Left kidney (tissue), 2 donors: Measurements from ENCODE around the gene ARPC5L. TPM values are rescaled to one million over a fixed set of nuclear protein-coding genes. Genes with fewer than 3 reads are reported as not detected.

Source experiments
- DNase-seq: peaks from one replicate; pipeline ENCODE4 v3.0.0-alpha.2; 2013
- polyA plus RNA-seq: library from polyadenylated mRNA; unstranded; fragments of 120-200 nt; gene quantifications from one replicate; pipeline ENCODE4 v1.2.1, GENCODE V29; 2013; ENCODE audit not compliant: insufficient read length

The ARPC5L gene
- polyA plus RNA-seq, 1 donor: 38.5 TPM

- DNase-seq: no peak
These were observed 1.2 kb upstream of the ARPC5L start for GRCh38 chr9:124860582-124861341.

GRCh38 chr9:124863371-124863871 is 1.5 kb downstream of the ARPC5L start:
- DNase-seq: no peak

GRCh38 chr9:124868511-124869465 is 6.9 kb downstream of the ARPC5L start:
- DNase-seq: peak; percentile 84

- no peak for DNase-seq
These were observed 7.6 kb downstream of the ARPC5L start for GRCh38 chr9:124869466-124869985.

- no peak for DNase-seq
These were observed 8.1 kb downstream of the ARPC5L start for GRCh38 chr9:124869986-124870560.

GRCh38 chr9:124870723-124871122 is 8.8 kb downstream of the ARPC5L start:
- DNase-seq: no peak

GRCh38 chr9:124871156-124871561 is 9.2 kb downstream of the ARPC5L start:
- DNase-seq: no peak

GRCh38 chr9:124873664-124874063 is 11.7 kb downstream of the ARPC5L start:
- no peak for DNase-seq

GRCh38 chr9:124875501-124875900 is 13.6 kb downstream of the ARPC5L start:
- no peak for DNase-seq

- DNase-seq: no peak
These were observed 15.3 kb downstream of the ARPC5L start for GRCh38 chr9:124877021-124877782.

GRCh38 chr9:124878021-124878420 is 16.1 kb downstream of the ARPC5L start:
- no peak for DNase-seq

- DNase-seq: no peak
These were observed 16.6 kb downstream of the ARPC5L start for GRCh38 chr9:124878518-124878917.

- DNase-seq: peak; percentile 43
These were observed 17.3 kb downstream of the ARPC5L start for GRCh38 chr9:124879226-124879625.

- DNase-seq: no peak
These were observed 18.6 kb downstream of the ARPC5L start for GRCh38 chr9:124880501-124880900.

- no peak for DNase-seq
These were observed 19.3 kb downstream of the ARPC5L start for GRCh38 chr9:124881138-124881743.

GRCh38 chr9:124882231-124882630 is 20.3 kb downstream of the ARPC5L start:
- DNase-seq: no peak

GRCh38 chr9:124884376-124884775 is 22.4 kb downstream of the ARPC5L start:
- no peak for DNase-seq

- DNase-seq: no peak
These were observed 23.6 kb downstream of the ARPC5L start for GRCh38 chr9:124885551-124885950.

GRCh38 chr9:124886461-124886860 is 24.5 kb downstream of the ARPC5L start:
- DNase-seq: no peak

GRCh38 chr9:124886866-124887492 is 25.0 kb downstream of the ARPC5L start:
- no peak for DNase-seq

GRCh38 chr9:124887832-124888231 is 25.9 kb downstream of the ARPC5L start:
- no peak for DNase-seq
